ENCODE data around the gene C1orf198. TPM values are rescaled to one million over a fixed set of nuclear protein-coding genes. Genes with fewer than 3 reads are reported as not detected.

Gene C1orf198
- total and polyA plus RNA-seq, 11 donors, result 23.1 to 145 (median 63.8) TPM

- ATAC-seq (peak in 2 of 4 donors; percentile 40 to 59), DNase-seq (no peak)
- peaks cover 0 to 13% (median 0%) of the 10 kb centered on the region in 12 donors for H3K4me1 ChIP-seq
- WGBS, 4 donors, result 82 to 90% (median 89%) methylated on average over 13 to 14 of the region's 14 CpGs
- TF ChIP-seq CTCF (IDR thresholded peaks at IDR 0.05), result no peak
- no peak for TF ChIP-seq POLR2A (IDR thresholded peaks at IDR 0.05)
- no peak overlapping the region for H3K4me3 ChIP-seq
- intact Hi-C loops (cut with DNase I), result loop anchor here in 1 of 10 donors (10.0 kb wide), 1 partner anchor 53 kb away; no protein-coding TSS in a partner anchor
- peaks cover 0 to 12% (median 0%) of the 10 kb centered on the region in 9 donors for H3K27me3 ChIP-seq
- no peaks in the 10 kb centered on the region for H3K36me3 ChIP-seq
- no peaks in the 10 kb centered on the region for H3K9me3 ChIP-seq
- H3K27ac ChIP-seq, result no peak overlapping the region
Observed at GRCh38 chr1:230877146-230877923, 9.0 kb upstream of the C1orf198 start.

- no peaks in the 10 kb centered on the region for H3K9me3 ChIP-seq
- DNase-seq (no peak), ATAC-seq (peak in 1 of 4 donors; percentile 43)
- WGBS, 4 donors, result 68 to 84% (median 73%) methylated on average over 6 of the region's 6 CpGs
- intact Hi-C loops (cut with DNase I), result loop anchor here in 1 of 10 donors (10.0 kb wide), 1 partner anchor 52 kb away; no protein-coding TSS in a partner anchor
- TF ChIP-seq POLR2A (IDR thresholded peaks at IDR 0.05) (no peak), CTCF (IDR thresholded peaks at IDR 0.05) (no peak)
- H3K4me1 ChIP-seq, result peaks cover 0 to 13% (median 0%) of the 10 kb centered on the region in 12 donors
- no peak overlapping the region for H3K4me3 ChIP-seq
- peaks cover 0 to 12% (median 0%) of the 10 kb centered on the region in 9 donors for H3K27me3 ChIP-seq
- H3K27ac ChIP-seq, result no peak overlapping the region
- H3K36me3 ChIP-seq, result no peaks in the 10 kb centered on the region
Observed at GRCh38 chr1:230876660-230877059, 8.3 kb upstream of the C1orf198 start.

- no peak overlapping the region for H3K4me3 ChIP-seq
- TF ChIP-seq CTCF (IDR thresholded peaks at IDR 0.05) (no peak), POLR2A (IDR thresholded peaks at IDR 0.05) (no peak)
- intact Hi-C loops (cut with DNase I), result loop anchor here in 1 of 10 donors (10.0 kb wide), 1 partner anchor 51 kb away; no protein-coding TSS in a partner anchor
- no peaks in the 10 kb centered on the region for H3K36me3 ChIP-seq
- H3K27ac ChIP-seq, result no peak overlapping the region
- no peaks in the 10 kb centered on the region for H3K9me3 ChIP-seq
- ATAC-seq (no peak), DNase-seq (no peak)
- H3K4me1 ChIP-seq, result peaks cover 0 to 14% (median under 1%) of the 10 kb centered on the region in 12 donors
- peaks cover 0 to 5% (median 0%) of the 10 kb centered on the region in 9 donors for H3K27me3 ChIP-seq
- WGBS, 4 donors, result 91 to 98% (median 93%) methylated on average over 8 of the region's 8 CpGs
Observed at GRCh38 chr1:230875370-230875769, 7.0 kb upstream of the C1orf198 start.

GRCh38 chr1:230870916-230871315, 2.6 kb upstream of the C1orf198 start:
- DNase-seq, result no peak
- WGBS, 4 donors, result 97 to 100% (median 98%) methylated on average over 4 of the region's 4 CpGs
- Histone ChIP-seq H3K9me3 (no peaks in the 10 kb centered on the region), H3K36me3 (no peaks in the 10 kb centered on the region), H3K27ac (no peak overlapping the region), H3K4me3 (no peak overlapping the region), H3K27me3 (no peaks in the 10 kb centered on the region), H3K4me1 (peaks cover 0 to 34% (median 20%) of the 10 kb centered on the region in 12 donors)
- TF ChIP-seq POLR2A (IDR thresholded peaks at IDR 0.05), result no peak
- TF ChIP-seq CTCF (IDR thresholded peaks at IDR 0.05), result no peak
- intact Hi-C loops (cut with DNase I), result loop anchor here in 2 of 10 donors (5.0 to 10.0 kb wide), 2 partner anchors 41 to 46 kb away; no protein-coding TSS in a partner anchor
- no peak for ATAC-seq

Data from heart left ventricle (tissue), 16 donors.